Lower leg skin (tissue), 4 donors: Measurements from ENCODE around the gene GSTT4. TPM values are rescaled to one million over a fixed set of nuclear protein-coding genes. Genes with fewer than 3 reads are reported as not detected.

Source experiments
- DNase-seq, 2 donors: peaks; one replicate each; pipeline ENCODE4 v3.0.0-alpha.2; 2019; ENCODE audit warnings: low spot score in 2 of 2
- H3K4me3 ChIP-seq: fragments of 200-600 bp; sonication (generic); 2 replicates; pipeline ENCODE4 v1.5.1; 2017; ENCODE audit warnings: mild to moderate bottlenecking, low read depth; ENCODE audit not compliant: poor library complexity, severe bottlenecking
- POLR2A ChIP-seq, 2 donors: fragments of 450-650 bp; IDR thresholded peaks; one replicate each; pipeline ENCODE4 v1.6.1; 2016 to 2017; ENCODE audit warnings: antibody characterized with exemption in 2 of 2, mild to moderate bottlenecking in 1 of 2, moderate library complexity in 1 of 2
- WGBS, 2 donors: methylation state at CpG; one replicate each; pipeline ENCODE4 v1.1.5; 2018; 5-methylcytosine and 5-hydroxymethylcytosine counted together
- intact Hi-C: fragments of 100-400 bp; cut with DNase I; formaldehyde crosslinking; loops from one replicate; pipeline ENCODE4 v1.15.0; 2023; ENCODE audit warnings: low total_unique reads
- total RNA-seq, 4 donors: library from RNA; depleted of rRNA; stranded (reverse); fragments of >200 nt; gene quantifications; one replicate each; pipeline ENCODE4 v1.1.0, GENCODE V29; 2016
- TF ChIP-seq, protein P1 (sequence below), 3 donors: fragments of 450-650 bp; IDR thresholded peaks; one replicate each; pipeline ENCODE4 v1.5.1; 2016; ENCODE audit warnings: antibody characterized with exemption in 3 of 3, mild to moderate bottlenecking in 3 of 3, moderate library complexity in 2 of 3

Gene GSTT4
- total RNA-seq, 4 donors from 2014 or later = not detected

DNA sequence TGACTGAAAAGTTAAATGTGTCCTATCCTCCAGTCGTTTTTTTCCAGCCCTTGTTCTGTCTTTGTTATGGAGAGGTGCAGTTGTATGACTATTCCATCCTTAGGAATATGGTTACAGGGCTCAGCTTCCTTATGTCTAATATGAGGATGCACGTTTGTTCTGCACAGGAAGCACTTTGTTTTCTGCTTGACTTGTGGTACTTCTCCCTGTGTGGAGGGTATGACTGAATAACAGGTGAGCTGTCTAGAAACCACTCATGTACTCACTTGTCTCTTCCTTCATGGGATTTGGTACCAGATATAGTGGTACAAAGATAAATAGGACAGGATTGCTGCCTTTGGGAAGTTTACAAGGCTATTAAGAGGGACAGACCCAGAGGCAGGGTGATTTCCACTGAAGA lies 23.3 kb upstream of the GSTT4 start:
- intact Hi-C loops = no loop called here
- no peak for DNase-seq
- 43 to 57% methylated on average over 2 of the region's 2 CpGs for WGBS, 2 donors
- H3K4me3 ChIP-seq = no peak overlapping the region
- no peak for TF ChIP-seq POLR2A (IDR thresholded peaks at IDR 0.05)
- TF ChIP-seq, protein P1, sequence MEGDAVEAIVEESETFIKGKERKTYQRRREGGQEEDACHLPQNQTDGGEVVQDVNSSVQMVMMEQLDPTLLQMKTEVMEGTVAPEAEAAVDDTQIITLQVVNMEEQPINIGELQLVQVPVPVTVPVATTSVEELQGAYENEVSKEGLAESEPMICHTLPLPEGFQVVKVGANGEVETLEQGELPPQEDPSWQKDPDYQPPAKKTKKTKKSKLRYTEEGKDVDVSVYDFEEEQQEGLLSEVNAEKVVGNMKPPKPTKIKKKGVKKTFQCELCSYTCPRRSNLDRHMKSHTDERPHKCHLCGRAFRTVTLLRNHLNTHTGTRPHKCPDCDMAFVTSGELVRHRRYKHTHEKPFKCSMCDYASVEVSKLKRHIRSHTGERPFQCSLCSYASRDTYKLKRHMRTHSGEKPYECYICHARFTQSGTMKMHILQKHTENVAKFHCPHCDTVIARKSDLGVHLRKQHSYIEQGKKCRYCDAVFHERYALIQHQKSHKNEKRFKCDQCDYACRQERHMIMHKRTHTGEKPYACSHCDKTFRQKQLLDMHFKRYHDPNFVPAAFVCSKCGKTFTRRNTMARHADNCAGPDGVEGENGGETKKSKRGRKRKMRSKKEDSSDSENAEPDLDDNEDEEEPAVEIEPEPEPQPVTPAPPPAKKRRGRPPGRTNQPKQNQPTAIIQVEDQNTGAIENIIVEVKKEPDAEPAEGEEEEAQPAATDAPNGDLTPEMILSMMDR (IDR thresholded peaks at IDR 0.05) = no peak

- H3K4me3 ChIP-seq = no peak overlapping the region
- DNase-seq = no peak
- WGBS, 2 donors = 83 to 86% methylated on average over 2 of the region's 2 CpGs
- no peak for TF ChIP-seq POLR2A (IDR thresholded peaks at IDR 0.05)
- TF ChIP-seq, protein P1 (IDR thresholded peaks at IDR 0.05) = no peak
- intact Hi-C loops = no loop called here
Observed at GRCh38 chr22:24027991-24028390, 22.7 kb upstream of the GSTT4 start.

- H3K4me3 ChIP-seq = no peak overlapping the region
- 53 to 78% methylated on average over 3 of the region's 3 CpGs for WGBS, 2 donors
- TF ChIP-seq, protein P1 (IDR thresholded peaks at IDR 0.05) = no peak
- no peak for TF ChIP-seq POLR2A (IDR thresholded peaks at IDR 0.05)
- intact Hi-C loops = no loop called here
- DNase-seq = peak in 1 of 2 donors; percentile 20
Observed at GRCh38 chr22:24027389-24027975, 22.2 kb upstream of the GSTT4 start.

GRCh38 chr22:24026733-24027132 lies 21.5 kb upstream of the GSTT4 start:
- DNase-seq = no peak
- TF ChIP-seq POLR2A (IDR thresholded peaks at IDR 0.05) = no peak
- TF ChIP-seq, protein P1 (IDR thresholded peaks at IDR 0.05) = no peak
- WGBS, 2 donors = 85% methylated on average over 3 of the region's 3 CpGs
- H3K4me3 ChIP-seq = no peak overlapping the region
- intact Hi-C loops = no loop called here

- no peak overlapping the region for H3K4me3 ChIP-seq
- DNase-seq = peak in 1 of 2 donors; percentile 21
- intact Hi-C loops = no loop called here
- 82 to 90% methylated on average over 2 of the region's 2 CpGs for WGBS, 2 donors
- TF ChIP-seq, protein P1 (IDR thresholded peaks at IDR 0.05) = no peak
- no peak for TF ChIP-seq POLR2A (IDR thresholded peaks at IDR 0.05)
Observed at GRCh38 chr22:24026056-24026455, 20.8 kb upstream of the GSTT4 start.

- 83 to 93% methylated on average over 6 of the region's 6 CpGs for WGBS, 2 donors
- no peak for TF ChIP-seq POLR2A (IDR thresholded peaks at IDR 0.05)
- intact Hi-C loops = no loop called here
- no peak for DNase-seq
- H3K4me3 ChIP-seq = no peak overlapping the region
Observed at GRCh38 chr22:24025475-24025874, 20.2 kb upstream of the GSTT4 start.
